IMR-90 (cell line): ENCODE data around the gene RNF182. TPM values are rescaled to one million over a fixed set of nuclear protein-coding genes. Genes with fewer than 3 reads are reported as not detected.

ENCODE experiments used
- ATAC-seq: fragments of 200-7000 bp; cut with Tn5 transposase; 2 replicates; pipeline ENCODE4 v1.9.1; 2020; ENCODE audit warnings: low read depth, mild to moderate bottlenecking, moderate library complexity
- BruUV-seq: library from RNA; stranded (reverse); fragments of 400-500 nt; replicated peaks from 2 replicates; lab custom pipeline; 2021; lab: Mats Ljungman, UMichigan
- CTCF ChIA-PET: fragments of 300-600 bp; formaldehyde crosslinking; extraction: SDS; loops from one replicate; lab custom pipeline; 2021; ENCODE audit warnings: antibody characterized with exemption; lab: Yijun Ruan, JAX
- POLR2A ChIA-PET: fragments of 300-600 bp; sonication (Branson Sonifier 250); formaldehyde crosslinking; loops from one replicate; lab custom pipeline; 2022; ENCODE audit warnings: antibody characterized with exemption; ENCODE audit not compliant: unreplicated experiment; lab: Charles Lee
- DNase-seq: peaks from one replicate; pipeline ENCODE4 v3.0.0; 2013
- H2AFZ ChIP-seq: replicated peaks from 2 replicates; pipeline ENCODE3; 2013; ENCODE audit warnings: low read length, mild to moderate bottlenecking; ENCODE audit not compliant: poor library complexity
- H2AK5ac ChIP-seq: 2 replicates; pipeline ENCODE4 v1.6.1; 2013; ENCODE audit warnings: low read depth, low read length, inconsistent platforms
- H2AK9ac ChIP-seq: replicated peaks from 2 replicates; pipeline ENCODE3; 2013; ENCODE audit warnings: mild to moderate bottlenecking, low read depth, low read length, moderate library complexity; ENCODE audit not compliant: poor library complexity
- H2BK120ac ChIP-seq: 2 replicates; pipeline ENCODE4 v1.6.1; 2013; ENCODE audit warnings: low read depth, low read length, inconsistent platforms
- H2BK15ac ChIP-seq: 3 replicates; pipeline ENCODE4 v1.6.1; 2013; ENCODE audit warnings: low read depth, low read length, inconsistent platforms
- H2BK20ac ChIP-seq: 2 replicates; pipeline ENCODE4 v1.6.1; 2013; ENCODE audit warnings: low read depth, mild to moderate bottlenecking, inconsistent platforms, low read length, moderate library complexity
- H2BK5ac ChIP-seq: 2 replicates; pipeline ENCODE4 v1.6.1; 2013; ENCODE audit warnings: mild to moderate bottlenecking, low read depth, low read length, inconsistent platforms; ENCODE audit not compliant: poor library complexity, severe bottlenecking
- H3K14ac ChIP-seq: replicated peaks from 2 replicates; pipeline ENCODE4 v1.6.1; 2013; ENCODE audit warnings: low read depth, low read length, inconsistent platforms
- H3K18ac ChIP-seq: 2 replicates; pipeline ENCODE4 v1.6.1; 2013; ENCODE audit warnings: low read depth, low read length, control low read depth
- H3K23ac ChIP-seq: 2 replicates; pipeline ENCODE4 v1.6.1; 2013; ENCODE audit warnings: low read depth, low read length, inconsistent platforms
- H3K27ac ChIP-seq: 2 replicates; pipeline ENCODE4 v1.5.1; 2013; ENCODE audit warnings: mild to moderate bottlenecking, control low read depth, low read length; ENCODE audit not compliant: insufficient read depth
- H3K27me3 ChIP-seq: 2 replicates; pipeline ENCODE4 v1.6.1; 2013; ENCODE audit warnings: low read length; ENCODE audit not compliant: control insufficient read depth, insufficient read depth
- H3K36me3 ChIP-seq: 2 replicates; pipeline ENCODE4 v1.6.1; 2013; ENCODE audit warnings: low read length, mixed read lengths; ENCODE audit not compliant: control insufficient read depth, insufficient read depth
- H3K4ac ChIP-seq: 2 replicates; pipeline ENCODE4 v1.6.1; 2013; ENCODE audit warnings: low read depth, low read length, inconsistent platforms
- H3K4me1 ChIP-seq: 2 replicates; pipeline ENCODE4 v1.6.1; 2013; ENCODE audit warnings: low read length, mixed read lengths; ENCODE audit not compliant: control insufficient read depth, insufficient read depth
- H3K4me2 ChIP-seq: 2 replicates; pipeline ENCODE4 v1.6.1; 2013; ENCODE audit warnings: low read depth, mild to moderate bottlenecking, control low read depth, low read length, moderate library complexity
- H3K4me3 ChIP-seq: 2 replicates; pipeline ENCODE4 v1.5.1; 2013; ENCODE audit warnings: low read depth, mild to moderate bottlenecking, control low read depth, low read length, moderate library complexity; ENCODE audit not compliant: insufficient read depth
- H3K56ac ChIP-seq: 2 replicates; pipeline ENCODE4 v1.6.1; 2013; ENCODE audit warnings: low read length, inconsistent platforms; ENCODE audit not compliant: insufficient read depth; ENCODE audit errors: extremely low read depth
- H3K79me1 ChIP-seq, 2 experiments: 2 replicates each; pipeline ENCODE4 v1.6.1; 2013; ENCODE audit warnings: low read length in 2 of 2, inconsistent platforms in 1 of 2, low read depth in 1 of 2
- H3K9ac ChIP-seq: 2 replicates; pipeline ENCODE4 v1.6.1; 2013; ENCODE audit warnings: low read depth, low read length, control low read depth
- H3K9me1 ChIP-seq: 2 replicates; pipeline ENCODE4 v1.6.1; 2013; ENCODE audit warnings: low read length, inconsistent platforms; ENCODE audit not compliant: insufficient read depth
- H3K9me3 ChIP-seq: 2 replicates; pipeline ENCODE4 v1.6.1; 2013; ENCODE audit warnings: low read length; ENCODE audit not compliant: control insufficient read depth, insufficient read depth
- H4K20me1 ChIP-seq: 2 replicates; pipeline ENCODE4 v1.6.1; 2013; ENCODE audit warnings: low read length, inconsistent platforms; ENCODE audit not compliant: insufficient read depth
- H4K5ac ChIP-seq: 2 replicates; pipeline ENCODE4 v1.6.1; 2013; ENCODE audit warnings: mild to moderate bottlenecking, low read depth, low read length, control low read depth
- H4K8ac ChIP-seq, 2 experiments: 2 replicates each; pipeline ENCODE4 v1.6.1; 2013; ENCODE audit warnings: low read depth in 2 of 2, low read length in 2 of 2, control low read depth in 1 of 2, inconsistent platforms in 1 of 2
- H4K91ac ChIP-seq: 2 replicates; pipeline ENCODE4 v1.6.1; 2013; ENCODE audit warnings: low read depth, low read length, inconsistent platforms; ENCODE audit not compliant: insufficient read depth
- BHLHE40 ChIP-seq: fragments of 150-350 bp; IDR thresholded peaks from 2 replicates; pipeline ENCODE4 v1.6.1; 2016; ENCODE audit warnings: mild to moderate bottlenecking, low read depth, low read length
- CHD1 ChIP-seq: IDR thresholded peaks from 2 replicates; pipeline ENCODE4 v1.6.1; 2012; ENCODE audit warnings: low read depth, low read length, improper control_type of control experiment
- POLR2A ChIP-seq: IDR thresholded peaks from 2 replicates; pipeline ENCODE4 v1.6.1; 2012; ENCODE audit warnings: mild to moderate bottlenecking, low read depth, low read length
- RAD21 ChIP-seq: IDR thresholded peaks from 2 replicates; pipeline ENCODE4 v1.6.1; 2012; ENCODE audit warnings: low read length, improper control_type of control experiment
- RFX5 ChIP-seq: IDR thresholded peaks from 2 replicates; pipeline ENCODE4 v1.8.0; 2012; ENCODE audit warnings: low read depth, mild to moderate bottlenecking, low read length, moderate library complexity
- SMC3 ChIP-seq: fragments of 150-350 bp; IDR thresholded peaks from 2 replicates; pipeline ENCODE4 v1.6.1; 2016; ENCODE audit warnings: low read depth, mild to moderate bottlenecking, antibody characterized with exemption, low read length, moderate library complexity
- WGBS, 2 experiments: methylation state at CpG; one replicate each; pipeline versions ENCODE4 v1.1.5 to v1.1.7; 2013; ENCODE audit warnings: missing lambda C conversion rate in 2 of 2; ENCODE audit not compliant: insufficient read length in 1 of 2; ENCODE audit errors: extremely low coverage in 2 of 2; 5-methylcytosine and 5-hydroxymethylcytosine counted together
- dilution Hi-C: fragments of 300-500 bp; cut with HindIII; formaldehyde crosslinking; loops from one replicate; pipeline ENCODE4 v1.14.3; 2018; ENCODE audit warnings: low sequenced_read_pairs; ENCODE audit not compliant: unreplicated experiment
- in situ Hi-C: fragments of 300-500 bp; cut with MboI; formaldehyde crosslinking; loops from 3 replicates; pipeline ENCODE4 v1.14.3; 2019; ENCODE audit warnings: low sequenced_read_pairs, inconsistent platforms, mixed read lengths
- intact Hi-C: fragments of 100-400 bp; cut with micrococcal nuclease; formaldehyde crosslinking; loops from 2 replicates; pipeline ENCODE4 v1.10.0; 2022
- polyA plus RNA-seq, 3 experiments: library from polyadenylated mRNA; depleted of rRNA; stranded (reverse); fragments of >200 nt; gene quantifications; 2 replicates each; pipeline ENCODE4 v1.2.3, GENCODE V29; 2012; ENCODE audit warnings: low replicate concordance in 1 of 3
- total RNA-seq: library from RNA; depleted of rRNA; stranded (reverse); fragments of >200 nt; gene quantifications from 2 replicates; pipeline ENCODE4 v1.2.3, GENCODE V29; 2012

Gene RNF182
- total and polyA plus RNA-seq, 2 of the 4 experiments (the other 2 are of a cell fraction), result 4.1 to 9.1 TPM

- no peak overlapping the region for H4K91ac ChIP-seq
- no peak overlapping the region for H3K23ac ChIP-seq
- no peaks in the 10 kb centered on the region for H3K79me1 ChIP-seq
- H2BK20ac ChIP-seq, result peak overlapping the region; percentile 22
- peaks cover 2% of the 10 kb centered on the region; the same call in 1 of the 2 replicates for H3K4me1 ChIP-seq
- ChIA-PET CTCF (no interaction called here), POLR2A (no interaction called here)
- H3K56ac ChIP-seq, result no peak overlapping the region; the same call in 1 of the 2 replicates
- no TSS peak for BruUV-seq
- no peaks in the 10 kb centered on the region for H3K9me1 ChIP-seq
- H3K36me3 ChIP-seq, result no peaks in the 10 kb centered on the region
- H3K9ac ChIP-seq, result no peak overlapping the region
- no peak overlapping the region for H3K4me3 ChIP-seq
- peak overlapping the region; percentile 85 for H2AK5ac ChIP-seq
- 100% methylated on average over 14 of the region's 47 CpGs; no CpG with 5 or more reads in 1 of the 2 experiments for WGBS, 2 experiments
- H3K4ac ChIP-seq, result peak overlapping the region; percentile 83; the same call in 1 of the 2 replicates
- no peak overlapping the region for H3K14ac ChIP-seq
- no peak overlapping the region for H3K4me2 ChIP-seq
- H2AK9ac ChIP-seq, result no peak overlapping the region
- ATAC-seq, result no peak
- no peak for TF ChIP-seq POLR2A
- TF ChIP-seq SMC3, result no peak
- no peak for TF ChIP-seq RFX5
- TF ChIP-seq RAD21, result no peak
- no peak for TF ChIP-seq BHLHE40
- no peak for TF ChIP-seq CHD1
- no peak overlapping the region for H2AFZ ChIP-seq
- peak overlapping the region; percentile 35; the same call in 1 of the 2 replicates for H2BK120ac ChIP-seq
- no peaks in the 10 kb centered on the region for H3K9me3 ChIP-seq
- dilution Hi-C loops, result no loop called here
- H4K20me1 ChIP-seq, result no peaks in the 10 kb centered on the region
- H4K8ac ChIP-seq, result no peak overlapping the region
- peak overlapping the region; percentile 27; the same call in 1 of the 3 replicates for H2BK15ac ChIP-seq
- in situ Hi-C loops, result no loop called here
- no peak overlapping the region for H4K5ac ChIP-seq
- H3K27ac ChIP-seq, result peak overlapping the region; percentile 31; the same call in 1 of the 2 replicates
- intact Hi-C loops, result no loop called here
- DNase-seq, result no peak
- no peak overlapping the region for H3K18ac ChIP-seq
- peak overlapping the region; percentile 61 for H2BK5ac ChIP-seq
- H3K27me3 ChIP-seq, result no peaks in the 10 kb centered on the region
Observed at GRCh38 chr6:14002176-14002947, 77.6 kb downstream of the RNF182 start.
